HFF-Myc (cell line): ENCODE results near the gene KRAS.

Experiments used
- DNase-seq: peaks from one replicate; pipeline ENCODE4 v3.0.0-alpha.2; 2011; ENCODE audit warnings: low read depth; ENCODE audit errors: extremely low read depth
- H3K4me3 ChIP-seq: replicated peaks from 2 replicates; pipeline ENCODE4 v1.5.1; 2011; ENCODE audit warnings: low read depth, mild to moderate bottlenecking, control low read depth, low read length
- TF ChIP-seq, protein P1 (sequence below): IDR thresholded peaks from 2 replicates; pipeline ENCODE4 v1.5.1; 2012; ENCODE audit warnings: mild to moderate bottlenecking, low read depth, low read length, control low read depth; ENCODE audit errors: missing control alignments

KRAS gene

DNA sequence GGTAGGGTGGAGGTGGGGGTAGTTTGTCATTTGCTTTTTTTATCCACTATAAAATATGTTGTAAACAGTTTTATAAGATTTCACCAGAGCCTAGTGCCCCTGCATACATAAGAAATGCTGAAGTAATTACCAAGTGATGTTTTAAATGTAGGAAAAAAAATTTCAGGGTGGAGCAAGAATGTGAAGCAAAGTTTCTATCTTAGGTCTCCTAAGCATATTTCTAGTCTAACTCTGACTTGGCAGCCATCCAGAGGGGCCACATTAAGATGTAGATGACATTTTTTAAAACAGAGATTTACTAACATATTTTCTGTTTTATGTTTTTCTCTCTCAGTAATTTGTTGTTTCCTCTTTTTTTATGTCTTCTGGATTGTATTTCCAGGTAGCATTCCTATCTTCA is 15.8 kb upstream of the KRAS start:
- H3K4me3 ChIP-seq, result no peak overlapping the region
- TF ChIP-seq, protein P1, sequence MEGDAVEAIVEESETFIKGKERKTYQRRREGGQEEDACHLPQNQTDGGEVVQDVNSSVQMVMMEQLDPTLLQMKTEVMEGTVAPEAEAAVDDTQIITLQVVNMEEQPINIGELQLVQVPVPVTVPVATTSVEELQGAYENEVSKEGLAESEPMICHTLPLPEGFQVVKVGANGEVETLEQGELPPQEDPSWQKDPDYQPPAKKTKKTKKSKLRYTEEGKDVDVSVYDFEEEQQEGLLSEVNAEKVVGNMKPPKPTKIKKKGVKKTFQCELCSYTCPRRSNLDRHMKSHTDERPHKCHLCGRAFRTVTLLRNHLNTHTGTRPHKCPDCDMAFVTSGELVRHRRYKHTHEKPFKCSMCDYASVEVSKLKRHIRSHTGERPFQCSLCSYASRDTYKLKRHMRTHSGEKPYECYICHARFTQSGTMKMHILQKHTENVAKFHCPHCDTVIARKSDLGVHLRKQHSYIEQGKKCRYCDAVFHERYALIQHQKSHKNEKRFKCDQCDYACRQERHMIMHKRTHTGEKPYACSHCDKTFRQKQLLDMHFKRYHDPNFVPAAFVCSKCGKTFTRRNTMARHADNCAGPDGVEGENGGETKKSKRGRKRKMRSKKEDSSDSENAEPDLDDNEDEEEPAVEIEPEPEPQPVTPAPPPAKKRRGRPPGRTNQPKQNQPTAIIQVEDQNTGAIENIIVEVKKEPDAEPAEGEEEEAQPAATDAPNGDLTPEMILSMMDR, result no peak
- DNase-seq, result no peak

DNA sequence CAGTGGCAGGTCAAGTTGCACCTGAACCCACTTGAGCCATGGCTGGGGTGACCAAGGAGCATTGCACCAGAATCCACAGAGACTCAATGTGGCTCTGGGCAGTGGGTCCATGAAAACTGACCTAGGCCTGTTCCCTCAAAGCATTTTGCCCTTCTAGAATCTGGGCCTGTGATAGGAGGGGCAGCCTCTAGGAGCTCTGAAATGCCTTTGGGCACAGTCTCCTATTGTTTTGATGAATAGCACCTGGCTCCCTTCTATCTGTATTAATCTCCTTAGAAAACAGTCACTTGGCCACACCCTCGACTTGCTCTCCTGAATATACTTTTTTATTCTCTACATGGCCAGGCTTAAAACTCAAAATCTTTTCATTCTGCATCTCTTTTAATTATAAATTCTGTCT is 14.1 kb upstream of the KRAS start:
- TF ChIP-seq, protein P1, result no peak
- DNase-seq, result no peak

DNA sequence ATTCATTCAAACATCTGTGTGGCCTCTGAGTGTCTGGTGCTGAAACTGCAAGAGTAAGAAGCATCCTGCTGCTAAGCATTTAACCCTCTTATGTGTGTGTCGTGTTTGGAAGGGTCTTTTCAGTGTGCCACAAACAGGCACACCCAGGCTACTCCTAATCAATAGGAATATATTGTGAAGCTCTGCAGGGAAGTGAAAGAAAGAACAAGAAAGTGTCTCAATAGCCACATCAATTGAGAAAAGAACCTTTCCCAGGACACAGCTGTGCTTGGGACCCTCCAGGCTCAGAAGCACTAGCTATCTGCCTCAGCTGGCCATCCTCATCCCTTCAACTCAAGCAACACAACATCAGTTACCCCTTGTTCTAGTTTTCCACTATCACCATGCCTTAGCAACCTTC is 13.4 kb upstream of the KRAS start:
- TF ChIP-seq, protein P1, result no peak
- H3K4me3 ChIP-seq, result no peak overlapping the region
- no peak for DNase-seq

More for the DNA sequence above, 14.1 kb upstream of the KRAS start:
- no peak overlapping the region for H3K4me3 ChIP-seq

DNA sequence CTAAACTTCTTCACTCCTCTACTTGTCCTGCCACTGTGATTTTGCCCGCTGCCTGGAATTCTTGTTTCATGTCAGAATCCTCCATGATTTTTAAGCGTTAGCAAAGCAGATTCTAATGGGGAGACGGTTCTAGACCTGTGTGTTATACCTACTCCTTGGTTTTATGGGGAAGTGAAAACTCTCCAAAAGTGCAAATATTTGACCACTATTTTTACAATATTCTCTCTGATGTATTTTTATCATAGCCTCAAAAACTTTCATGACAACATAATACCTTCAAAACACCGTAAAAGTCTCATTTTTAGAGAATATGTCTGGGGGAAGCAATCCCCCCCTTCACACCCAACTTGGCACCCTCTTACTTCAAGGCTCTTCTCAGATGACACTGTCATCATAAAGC is 12.9 kb upstream of the KRAS start:
- no peak overlapping the region for H3K4me3 ChIP-seq
- DNase-seq, result no peak
- TF ChIP-seq, protein P1, result no peak

DNA sequence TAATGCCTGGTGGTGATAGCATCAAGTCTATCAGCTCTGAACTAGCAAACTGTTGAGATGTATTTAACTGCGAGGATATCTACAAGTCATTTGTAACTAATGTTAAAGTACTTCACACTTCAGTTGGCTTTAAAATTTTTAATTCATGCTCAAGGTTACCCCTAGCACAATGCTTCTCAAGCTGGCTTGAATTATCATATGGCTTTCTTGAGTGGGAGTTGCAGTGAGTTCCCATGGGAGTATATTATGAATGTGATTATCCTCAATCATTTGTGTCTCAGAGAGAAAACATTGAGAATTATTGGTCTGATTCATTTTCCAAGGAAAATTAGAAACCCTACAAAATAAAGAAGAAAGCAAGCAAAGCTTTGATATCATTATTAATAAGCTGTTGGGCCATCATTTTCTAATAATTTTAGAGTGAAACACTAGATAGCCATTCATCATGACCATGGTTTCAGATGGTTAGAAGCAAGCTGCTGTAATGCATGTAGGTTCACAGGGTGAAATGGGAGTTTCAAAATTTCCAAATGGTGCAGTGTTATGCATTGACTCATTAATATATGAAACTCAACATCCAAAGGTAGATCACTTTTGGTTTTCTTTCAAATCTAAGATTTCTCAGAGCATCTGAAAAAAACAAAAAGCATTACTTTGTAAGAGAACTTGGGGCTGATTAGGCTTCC is 11.8 kb upstream of the KRAS start:
- DNase-seq, result no peak
- no peak overlapping the region for H3K4me3 ChIP-seq
- TF ChIP-seq, protein P1, result no peak

DNA sequence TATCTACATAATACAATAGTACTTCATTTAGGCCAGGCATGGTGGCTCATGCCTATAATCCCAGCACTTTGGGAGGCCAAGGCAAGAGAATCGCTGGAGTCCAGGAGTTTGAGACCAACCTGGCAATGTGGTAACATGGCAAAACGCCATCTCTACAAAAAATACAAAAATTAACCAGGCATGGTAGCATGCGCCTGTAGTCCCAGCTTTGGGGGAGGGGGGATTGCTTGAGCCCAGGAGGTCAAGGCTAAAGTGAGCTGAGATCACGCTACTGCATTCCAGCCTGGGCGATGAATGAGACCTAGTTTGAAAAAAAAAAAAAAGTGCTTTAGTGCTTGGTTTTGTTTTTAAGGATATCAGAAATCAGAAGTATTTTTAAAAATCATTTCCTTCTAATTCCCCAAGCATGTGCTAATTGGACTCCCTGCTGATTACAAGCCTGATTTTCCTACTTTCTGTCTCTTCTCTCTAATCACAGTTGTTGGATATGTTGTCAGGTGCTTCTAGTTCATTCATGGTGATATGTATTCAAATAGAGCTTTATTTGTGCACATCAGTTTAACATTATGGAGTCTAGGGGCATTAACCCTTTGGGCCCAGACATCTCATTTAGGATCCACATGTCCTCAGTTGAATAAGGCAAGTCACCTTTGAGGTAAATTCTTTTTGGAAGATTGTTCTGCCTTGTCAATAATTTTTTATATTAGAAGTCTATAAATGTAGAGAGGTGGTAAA is 7.0 kb upstream of the KRAS start:
- no peak for DNase-seq
- TF ChIP-seq, protein P1, result no peak
- H3K4me3 ChIP-seq, result no peak overlapping the region

DNA sequence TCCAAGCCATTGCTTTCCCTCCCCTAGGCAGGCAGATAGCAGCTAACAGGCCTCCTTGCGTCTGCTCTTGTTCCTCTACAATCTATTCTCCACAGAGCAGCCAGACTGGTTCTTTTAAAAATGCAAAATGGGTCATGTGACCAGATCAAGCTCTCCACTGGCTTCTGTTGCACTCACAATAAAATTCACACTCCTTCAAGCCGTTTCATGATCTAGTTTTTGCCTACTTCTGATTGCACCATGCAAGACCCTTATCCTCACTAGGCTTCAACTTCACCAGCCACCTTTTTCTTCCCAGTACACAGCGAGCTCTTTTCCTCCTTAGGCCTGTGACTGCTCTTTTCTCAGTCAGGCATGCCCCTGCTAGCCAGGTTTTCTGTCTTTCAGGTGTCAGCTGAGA is 6.1 kb upstream of the KRAS start:
- no peak overlapping the region for H3K4me3 ChIP-seq
- no peak for DNase-seq
- TF ChIP-seq, protein P1, result no peak
